Stimulated activated CD8-positive, alpha-beta memory T cell treated with anti-CD3 and anti-CD28 coated beads, Interleukin-4, amount 100 ng/mL, for 48 hours (primary cell): ENCODE measurements around the gene CER1.
"Not testable (repeated sequence)": the region's sequence is repeated elsewhere in the genome, so short reads cannot be mapped to it uniquely, and the experiment has no call there.

Experiments
- DNase-seq: peaks from one replicate; pipeline ENCODE4 v3.0.0-alpha.2; 2020

Gene CER1

GRCh38 chr9:14713187-14713767 is 9.3 kb downstream of the CER1 start:
- no peak for DNase-seq

GRCh38 chr9:14710804-14711203 is 11.7 kb downstream of the CER1 start:
- no peak for DNase-seq

GRCh38 chr9:14706530-14707140 is 15.9 kb downstream of the CER1 start:
- DNase-seq, result no peak

- DNase-seq, result no peak
Observed at GRCh38 chr9:14705079-14705478, 17.5 kb downstream of the CER1 start.

GRCh38 chr9:14704281-14704680 is 18.3 kb downstream of the CER1 start:
- no peak for DNase-seq

GRCh38 chr9:14702200-14702720 is 20.3 kb downstream of the CER1 start:
- no peak for DNase-seq

GRCh38 chr9:14693251-14693861 is 29.2 kb downstream of the CER1 start, which contains the start of gene ZDHHC21:
Gene ZDHHC21 (minus strand): TSS chr9:14693432. CDS start chr9:14674340, 19,092 bp downstream.
- DNase-seq, result peak; percentile 75

- DNase-seq, result peak; percentile 49
Observed at GRCh38 chr9:14692470-14693250, 29.9 kb downstream of the CER1 start.

- DNase-seq, result no peak
Observed at GRCh38 chr9:14690948-14691730, 31.4 kb downstream of the CER1 start.

- no peak for DNase-seq
Observed at GRCh38 chr9:14687042-14687719, 35.4 kb downstream of the CER1 start.

- no peak for DNase-seq
Observed at GRCh38 chr9:14686168-14686567, 36.4 kb downstream of the CER1 start.

GRCh38 chr9:14682616-14683015 is 39.9 kb downstream of the CER1 start:
- not testable (repeated sequence) for DNase-seq

- DNase-seq, result no peak
Observed at GRCh38 chr9:14678776-14679175, 43.8 kb downstream of the CER1 start.

GRCh38 chr9:14677872-14678271 is 44.7 kb downstream of the CER1 start:
- no peak for DNase-seq

- DNase-seq, result no peak
Observed at GRCh38 chr9:14677396-14677795, 45.1 kb downstream of the CER1 start.

GRCh38 chr9:14674630-14675029 is 47.9 kb downstream of the CER1 start:
- DNase-seq, result no peak

- no peak for DNase-seq
Observed at GRCh38 chr9:14671377-14671776, 51.2 kb downstream of the CER1 start.

GRCh38 chr9:14670718-14671117 is 51.8 kb downstream of the CER1 start:
- no peak for DNase-seq
